OCI-LY3 (cell line): Measurements from ENCODE around the gene ZSWIM7.

Experiments used
- EZH2phosphoT487 ChIP-seq: fragments of 200-600 bp; shearing (Covaris generic); IDR thresholded peaks from 2 replicates; pipeline ENCODE4 v1.6.1; 2018; ENCODE audit warnings: antibody characterized with exemption, mixed run types, low read depth
- TF ChIP-seq, protein P1 (sequence below): fragments of 200-600, 300-600 bp; sonication (generic); IDR thresholded peaks from 2 replicates; pipeline ENCODE4 v1.5.1; 2014; ENCODE audit warnings: antibody characterized with exemption, low read length, low read depth

DNA sequence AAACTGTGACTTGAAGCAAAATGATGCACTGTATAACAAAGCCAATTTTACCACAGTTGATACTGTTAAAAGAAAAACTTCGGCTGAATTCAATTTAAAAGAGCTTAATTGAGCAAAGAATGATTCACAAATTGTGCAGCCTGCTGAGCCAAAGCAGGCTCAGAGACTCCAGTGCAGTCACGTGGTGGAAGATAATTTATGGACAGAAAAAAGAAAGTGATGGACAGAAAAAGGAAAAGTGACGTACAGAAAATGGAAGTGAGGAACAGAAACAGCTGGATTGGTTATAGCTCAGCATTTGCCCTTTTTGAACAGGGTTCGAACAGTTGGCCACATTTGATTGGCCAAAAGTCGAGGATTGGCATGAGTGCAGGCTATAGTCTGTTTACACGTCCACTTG, 25.7 kb downstream of the ZSWIM7 start:
- no peak for TF ChIP-seq EZH2phosphoT487
- TF ChIP-seq, protein P1, sequence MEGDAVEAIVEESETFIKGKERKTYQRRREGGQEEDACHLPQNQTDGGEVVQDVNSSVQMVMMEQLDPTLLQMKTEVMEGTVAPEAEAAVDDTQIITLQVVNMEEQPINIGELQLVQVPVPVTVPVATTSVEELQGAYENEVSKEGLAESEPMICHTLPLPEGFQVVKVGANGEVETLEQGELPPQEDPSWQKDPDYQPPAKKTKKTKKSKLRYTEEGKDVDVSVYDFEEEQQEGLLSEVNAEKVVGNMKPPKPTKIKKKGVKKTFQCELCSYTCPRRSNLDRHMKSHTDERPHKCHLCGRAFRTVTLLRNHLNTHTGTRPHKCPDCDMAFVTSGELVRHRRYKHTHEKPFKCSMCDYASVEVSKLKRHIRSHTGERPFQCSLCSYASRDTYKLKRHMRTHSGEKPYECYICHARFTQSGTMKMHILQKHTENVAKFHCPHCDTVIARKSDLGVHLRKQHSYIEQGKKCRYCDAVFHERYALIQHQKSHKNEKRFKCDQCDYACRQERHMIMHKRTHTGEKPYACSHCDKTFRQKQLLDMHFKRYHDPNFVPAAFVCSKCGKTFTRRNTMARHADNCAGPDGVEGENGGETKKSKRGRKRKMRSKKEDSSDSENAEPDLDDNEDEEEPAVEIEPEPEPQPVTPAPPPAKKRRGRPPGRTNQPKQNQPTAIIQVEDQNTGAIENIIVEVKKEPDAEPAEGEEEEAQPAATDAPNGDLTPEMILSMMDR = no peak
